GM12878 (cell line): ENCODE measurements around the gene CENPX. TPM values are rescaled to one million over a fixed set of nuclear protein-coding genes. Genes with fewer than 3 reads are reported as not detected.

Experiments used
- ATAC-seq: fragments of 200-7000 bp; cut with Tn5 transposase; 3 replicates; pipeline ENCODE4 v1.9.1; 2020; ENCODE audit warnings: mild to moderate bottlenecking, moderate library complexity
- BruUV-seq: library from RNA; stranded (reverse); fragments of 400-500 nt; replicated peaks from 2 replicates; lab custom pipeline; 2021; lab: Mats Ljungman, UMichigan
- CTCF ChIA-PET: fragments of 300-600 bp; sonication (Branson Sonifier 250); formaldehyde crosslinking; extraction: SDS; loops from one replicate; lab custom pipeline; 2021; ENCODE audit warnings: inconsistent platforms; lab: Yijun Ruan, JAX
- POLR2A ChIA-PET: fragments of 350-600 bp; formaldehyde crosslinking; extraction: SDS; loops from one replicate; lab custom pipeline; 2021; ENCODE audit warnings: inconsistent platforms; lab: Charles Lee
- RAD21 ChIA-PET: fragments of 300-600 bp; sonication (Branson Sonifier 250); formaldehyde crosslinking; loops from one replicate; lab custom pipeline; 2023; ENCODE audit warnings: antibody characterized with exemption; ENCODE audit not compliant: unreplicated experiment; lab: Charles Lee
- SMC1A ChIA-PET: fragments of 300-600 bp; sonication (Branson Sonifier 250); formaldehyde crosslinking; loops from one replicate; lab custom pipeline; 2023; ENCODE audit not compliant: unreplicated experiment, uncharacterized antibody; lab: Charles Lee
- DNase-seq: peaks from one replicate; pipeline ENCODE4 v3.0.0-alpha.2; 2011; ENCODE audit warnings: low read depth, low spot score
- FAIRE-seq: peaks from 3 replicates; lab custom pipeline; 2011; peaks lifted over from hg19 to GRCh38; lab: Jason Lieb, UNC
- H2AFZ ChIP-seq: 2 replicates; pipeline ENCODE4 v1.6.0; 2011; ENCODE audit warnings: low read depth, low read length, control low read depth; ENCODE audit not compliant: control insufficient read depth
- H3K27ac ChIP-seq: 2 replicates; pipeline ENCODE4 v1.5.1; 2011; ENCODE audit warnings: control low read depth; ENCODE audit not compliant: control insufficient read depth, insufficient read depth
- H3K27me3 ChIP-seq, 2 experiments: replicated peaks in 1 of 2; 2 replicates each; pipeline versions ENCODE4 v1.6.0 to v1.6.1; 2011; ENCODE audit warnings: low read length in 1 of 2; ENCODE audit not compliant: control insufficient read depth in 2 of 2, insufficient read depth in 2 of 2
- H3K36me3 ChIP-seq, 2 experiments: 2 replicates each; pipeline ENCODE4 v1.5.1; 2011; ENCODE audit warnings: low read length in 1 of 2; ENCODE audit not compliant: control insufficient read depth in 2 of 2, insufficient read depth in 2 of 2
- H3K4me1 ChIP-seq: 2 replicates; pipeline ENCODE4 v1.6.1; 2011; ENCODE audit warnings: mild to moderate bottlenecking, low read length, moderate library complexity, mixed read lengths; ENCODE audit not compliant: control insufficient read depth, insufficient read depth
- H3K4me2 ChIP-seq: 2 replicates; pipeline ENCODE4 v1.6.0; 2011; ENCODE audit warnings: control low read depth; ENCODE audit not compliant: control insufficient read depth, insufficient read depth
- H3K4me3 ChIP-seq: fragments of 200-600 bp; sonication (generic); 2 replicates; pipeline ENCODE4 v1.5.1; 2016
- H3K79me2 ChIP-seq: 2 replicates; pipeline ENCODE4 v1.6.0; 2011; ENCODE audit warnings: low read length; ENCODE audit not compliant: control insufficient read depth, insufficient read depth
- H3K9ac ChIP-seq: 2 replicates; pipeline ENCODE4 v1.8.0; 2011; ENCODE audit warnings: low read length, control low read depth, mixed read lengths; ENCODE audit not compliant: control insufficient read depth, insufficient read depth
- H3K9me3 ChIP-seq: replicated peaks from 3 replicates; pipeline ENCODE4 v1.5.1; 2011; ENCODE audit warnings: mild to moderate bottlenecking, low read length; ENCODE audit not compliant: control insufficient read depth, insufficient read depth
- H4K20me1 ChIP-seq: 2 replicates; pipeline ENCODE4 v1.6.0; 2011; ENCODE audit not compliant: control insufficient read depth, insufficient read depth
- BHLHE40 ChIP-seq, 2 experiments: fragments of 450-650 bp in 1 of 2; IDR thresholded peaks; 2 replicates each; pipeline ENCODE4 v1.6.1; 2011 to 2017; ENCODE audit warnings: low read depth in 2 of 2, borderline replicate concordance in 1 of 2, improper control_type of control experiment in 1 of 2, low read length in 1 of 2, mild to moderate bottlenecking in 1 of 2
- BRCA1 ChIP-seq: IDR thresholded peaks from 2 replicates; pipeline ENCODE4 v1.6.1; 2011; ENCODE audit warnings: low read depth, low read length, improper control_type of control experiment
- EED ChIP-seq: sonication (generic); IDR thresholded peaks from 2 replicates; pipeline ENCODE4 v1.6.1; 2016; ENCODE audit warnings: antibody characterized with exemption, low read depth
- EGR1 ChIP-seq, 2 experiments: IDR thresholded peaks; 1 replicate in 1 of 2; 2 replicates in 1 of 2; pipeline ENCODE4 v1.6.1; 2011 to 2012; ENCODE audit warnings: low read depth in 2 of 2, low read length in 2 of 2, borderline replicate concordance in 1 of 2, mild to moderate bottlenecking in 1 of 2, moderate library complexity in 1 of 2
- GABPA ChIP-seq: IDR thresholded peaks from 2 replicates; pipeline ENCODE4 v1.6.1; 2014; ENCODE audit warnings: antibody characterized with exemption, low read depth, mild to moderate bottlenecking, inconsistent platforms
- HDAC6 ChIP-seq: fragments of 200-600 bp; sonication (generic); IDR thresholded peaks from one replicate; pipeline ENCODE4 v1.8.0; 2017; ENCODE audit warnings: antibody characterized with exemption; ENCODE audit not compliant: unreplicated experiment
- IRF4 ChIP-seq: IDR thresholded peaks from 2 replicates; pipeline ENCODE4 v1.6.1; 2011; ENCODE audit warnings: low read depth, low read length
- MLLT1 ChIP-seq: fragments of 450-650 bp; IDR thresholded peaks from 2 replicates; pipeline ENCODE4 v1.6.1; 2016; ENCODE audit warnings: mild to moderate bottlenecking
- MXI1 ChIP-seq: fragments of 150-350 bp; IDR thresholded peaks from 2 replicates; pipeline ENCODE4 v1.6.1; 2011; ENCODE audit warnings: low read depth, mild to moderate bottlenecking, inconsistent platforms, low read length, improper control_type of control experiment
- NFYA ChIP-seq: IDR thresholded peaks from 2 replicates; pipeline ENCODE4 v1.6.1; 2011; ENCODE audit warnings: low read depth, mild to moderate bottlenecking, low read length, improper control_type of control experiment, borderline replicate concordance
- RAD51 ChIP-seq: fragments of 450-650 bp; IDR thresholded peaks from 2 replicates; pipeline ENCODE4 v1.6.1; 2016; ENCODE audit warnings: moderate library complexity, mild to moderate bottlenecking, inconsistent platforms
- REST ChIP-seq: IDR thresholded peaks from 2 replicates; pipeline ENCODE4 v1.6.1; 2012; ENCODE audit warnings: mild to moderate bottlenecking, low read depth, low read length
- STAT1 ChIP-seq: fragments of 450-650 bp; conservative IDR thresholded peaks from 2 replicates; pipeline ENCODE4 v1.6.1; 2014; ENCODE audit warnings: antibody characterized with exemption, mild to moderate bottlenecking
- STAT3 ChIP-seq: IDR thresholded peaks from 2 replicates; pipeline ENCODE4 v1.6.1; 2011; ENCODE audit warnings: low read depth, low read length, improper control_type of control experiment
- TAF1 ChIP-seq: IDR thresholded peaks from 2 replicates; pipeline ENCODE4 v1.6.1; 2011; ENCODE audit warnings: mild to moderate bottlenecking, low read depth, low read length, borderline replicate concordance
- YBX1 ChIP-seq: fragments of 450-650 bp; IDR thresholded peaks from 2 replicates; pipeline ENCODE4 v1.6.1; 2016; ENCODE audit warnings: antibody characterized with exemption
- WGBS: methylation state at CpG from one replicate; pipeline ENCODE4 v1.1.6; 2016; ENCODE audit warnings: low lambda C conversion rate; ENCODE audit not compliant: insufficient replicate concordance, insufficient coverage; ENCODE audit errors: missing lambda C conversion rate; 5-methylcytosine and 5-hydroxymethylcytosine counted together
- in situ Hi-C: fragments of 300-500 bp; cut with MboI; formaldehyde crosslinking; loops from 9 replicates; pipeline ENCODE4 v1.14.3; 2018; ENCODE audit warnings: mixed read lengths
- intact Hi-C: fragments of 100-400 bp; cut with micrococcal nuclease; formaldehyde crosslinking; loops from one replicate; pipeline ENCODE4 v1.14.2; 2022; ENCODE audit not compliant: unreplicated experiment
- polyA plus RNA-seq, 11 experiments: library from polyadenylated mRNA; depleted of rRNA in 4 of 11; unstranded in 6 of 11; stranded (reverse) in 5 of 11; fragments of >200 nt; fragmentation: Nextera tagmentation in 4 of 11; fragmentation: Illumina TruSeq in 1 of 11; extraction: Ambion mirVana in 4 of 11; extraction: Trizol in 1 of 11; gene quantifications; 1 replicate in 1 of 11; 2 replicates in 10 of 11; pipeline versions ENCODE4 v1.2.1 to v1.2.3, GENCODE V29; 2011 to 2016; ENCODE audit warnings: inconsistent platforms in 2 of 11, missing spikeins in 2 of 11, low read depth in 1 of 11
- total RNA-seq, 4 experiments: library from RNA; depleted of rRNA in 3 of 4; stranded (reverse); fragments of >200 nt in 3 of 4; fragmentation: Illumina TruSeq in 1 of 4; extraction: Trizol in 1 of 4; gene quantifications; 2 replicates each; pipeline versions ENCODE4 v1.2.1 to v1.2.3, GENCODE V29; 2013 to 2021
- TF ChIP-seq, protein P1 (sequence below): IDR thresholded peaks from 2 replicates; pipeline ENCODE4 v1.6.1; 2011; ENCODE audit warnings: borderline replicate concordance, low read depth, mild to moderate bottlenecking, moderate library complexity, low read length; ENCODE audit not compliant: insufficient read depth, poor library complexity, severe bottlenecking

CENPX gene
- total and polyA plus RNA-seq, 10 of the 15 experiments (the other 5 are each of a cell fraction or from before 2014, with no cell fraction given), result 11.7 to 182 (median 71.9) TPM

DNA sequence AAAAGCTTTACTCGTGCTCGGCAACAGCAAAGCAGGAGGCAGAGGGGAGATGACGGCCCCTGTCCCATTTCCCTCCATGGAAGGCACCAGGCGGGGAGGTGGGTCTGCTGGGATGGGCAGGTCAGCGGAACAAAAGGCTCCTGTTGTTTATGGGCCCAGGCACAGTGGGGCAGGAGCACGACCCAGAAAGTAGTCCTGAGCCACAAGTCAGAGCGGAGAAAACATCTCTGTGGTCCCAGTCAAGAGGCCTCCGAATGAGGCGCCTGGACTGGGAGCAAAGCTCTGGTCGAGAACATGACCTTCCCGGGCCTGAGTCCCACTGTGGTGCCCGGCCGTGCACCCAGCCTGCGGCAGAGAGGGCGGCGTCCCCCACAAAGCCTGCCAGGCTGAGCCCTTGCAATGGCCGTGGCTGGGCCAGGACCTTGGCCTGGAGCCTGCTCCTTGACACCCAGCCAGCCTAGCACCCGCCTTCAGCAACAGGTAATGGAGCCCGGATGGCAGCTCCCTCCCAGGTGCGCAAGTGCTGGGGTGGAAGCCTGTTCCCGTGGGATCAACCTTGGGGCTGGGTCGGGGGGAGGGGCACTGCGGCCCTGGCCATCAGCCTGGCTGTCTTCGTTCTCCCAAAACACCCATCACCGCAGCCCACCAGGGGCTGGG is 25.4 kb upstream of the CENPX start:
- no peak overlapping the region for H3K4me3 ChIP-seq
- H3K27ac ChIP-seq, result no peak overlapping the region
- no peaks in the 10 kb centered on the region for H3K36me3 ChIP-seq
- ChIA-PET RAD21 (no interaction called here), CTCF (no interaction called here), SMC1A (no interaction called here), POLR2A (interaction anchor here (1.0 kb wide), 1 partner anchor 10 kb away, joined by 3 read pairs; the partner anchor contains the start of gene DCXR)
- in situ Hi-C loops, result no loop called here
- H4K20me1 ChIP-seq, result no peaks in the 10 kb centered on the region
- H3K79me2 ChIP-seq, result peaks cover 10% of the 10 kb centered on the region
- no peak overlapping the region for H2AFZ ChIP-seq
- FAIRE-seq, result no peak
- H3K9me3 ChIP-seq, result no peaks in the 10 kb centered on the region
- H3K4me2 ChIP-seq, result no peak overlapping the region
- no peaks in the 10 kb centered on the region for H3K27me3 ChIP-seq
- no peak overlapping the region for H3K9ac ChIP-seq
- 91% methylated on average over 24 of the region's 25 CpGs for WGBS
- TF ChIP-seq, protein P1, sequence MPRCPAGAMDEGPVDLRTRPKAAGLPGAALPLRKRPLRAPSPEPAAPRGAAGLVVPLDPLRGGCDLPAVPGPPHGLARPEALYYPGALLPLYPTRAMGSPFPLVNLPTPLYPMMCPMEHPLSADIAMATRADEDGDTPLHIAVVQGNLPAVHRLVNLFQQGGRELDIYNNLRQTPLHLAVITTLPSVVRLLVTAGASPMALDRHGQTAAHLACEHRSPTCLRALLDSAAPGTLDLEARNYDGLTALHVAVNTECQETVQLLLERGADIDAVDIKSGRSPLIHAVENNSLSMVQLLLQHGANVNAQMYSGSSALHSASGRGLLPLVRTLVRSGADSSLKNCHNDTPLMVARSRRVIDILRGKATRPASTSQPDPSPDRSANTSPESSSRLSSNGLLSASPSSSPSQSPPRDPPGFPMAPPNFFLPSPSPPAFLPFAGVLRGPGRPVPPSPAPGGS, result no peak
- no peak for TF ChIP-seq TAF1
- no peak for TF ChIP-seq BHLHE40 (IDR thresholded peaks at IDR 0.05; ENCODE audit: borderline replicate concordance in 1 of 2, low read depth in 2 of 2, low read length in 1 of 2)
- no peak for TF ChIP-seq EED
- no peak for TF ChIP-seq BRCA1
- no peak for TF ChIP-seq MLLT1
- TF ChIP-seq EGR1 (IDR thresholded peaks at IDR 0.05; ENCODE audit: borderline replicate concordance in 1 of 2, low read depth in 2 of 2, low read length in 2 of 2), result no peak
- TF ChIP-seq GABPA, result no peak
- TF ChIP-seq RAD51, result no peak
- no peak for TF ChIP-seq MXI1
- no peak for TF ChIP-seq YBX1
- no peak for TF ChIP-seq STAT1
- no peak for TF ChIP-seq HDAC6
- TF ChIP-seq STAT3, result no peak
- no peak for TF ChIP-seq REST
- no peak for TF ChIP-seq IRF4
- TF ChIP-seq NFYA, result no peak
- BruUV-seq, result no TSS peak
- peaks cover under 1% of the 10 kb centered on the region for H3K4me1 ChIP-seq
- no peak for ATAC-seq
- intact Hi-C loops, result no loop called here
- DNase-seq, result no peak
